SK-N-SH (cell line): ENCODE measurements around the gene PUSL1. TPM values are rescaled to one million over a fixed set of nuclear protein-coding genes. Genes with fewer than 3 reads are reported as not detected.
A peak's percentile ranks its signal among the peaks of the same experiment; 100 is the strongest.

Experiments
- CTCF ChIP-seq: fragments of 200-600 bp; sonication (generic); IDR thresholded peaks from 2 replicates; pipeline ENCODE4 v1.6.1; 2017; ENCODE audit warnings: antibody characterized with exemption, mild to moderate bottlenecking, moderate library complexity
- FOXM1 ChIP-seq: IDR thresholded peaks from 2 replicates; pipeline ENCODE4 v1.4.0; 2012; ENCODE audit warnings: low read depth, mild to moderate bottlenecking
- IRF3 ChIP-seq: fragments of 150-350 bp; IDR thresholded peaks from 2 replicates; pipeline ENCODE4 v1.6.1; 2016; ENCODE audit warnings: mild to moderate bottlenecking, low read depth, low read length
- MAX ChIP-seq: IDR thresholded peaks from 2 replicates; pipeline ENCODE4 v1.4.0; 2012; ENCODE audit warnings: low read depth
- MEF2A ChIP-seq: IDR thresholded peaks from 2 replicates; pipeline ENCODE4 v1.4.0; 2012; ENCODE audit warnings: low read depth, borderline replicate concordance
- NFIC ChIP-seq: IDR thresholded peaks from 2 replicates; pipeline ENCODE4 v1.4.0; 2012; ENCODE audit warnings: borderline replicate concordance
- NRF1 ChIP-seq: IDR thresholded peaks from 2 replicates; pipeline ENCODE4 v1.6.1; 2012; ENCODE audit warnings: low read depth, mild to moderate bottlenecking, low read length
- PBX3 ChIP-seq: IDR thresholded peaks from 2 replicates; pipeline ENCODE4; 2012
- POLR2AphosphoS5 ChIP-seq: IDR thresholded peaks from 2 replicates; pipeline ENCODE4 v1.6.1; 2012; ENCODE audit warnings: low read depth, low read length
- RAD21 ChIP-seq: IDR thresholded peaks from 2 replicates; pipeline ENCODE4 v1.6.1; 2012; ENCODE audit warnings: mild to moderate bottlenecking, low read length
- TAF1 ChIP-seq: IDR thresholded peaks from 2 replicates; pipeline ENCODE4 v1.6.1; 2012; ENCODE audit warnings: low read depth, mild to moderate bottlenecking, low read length, moderate library complexity, borderline replicate concordance
- TEAD4 ChIP-seq: IDR thresholded peaks from 2 replicates; pipeline ENCODE4 v1.4.0; 2012; ENCODE audit warnings: mild to moderate bottlenecking, borderline replicate concordance; ENCODE audit not compliant: insufficient read depth
- USF1 ChIP-seq: IDR thresholded peaks from 2 replicates; pipeline ENCODE4 v1.4.0; 2012; ENCODE audit warnings: low read depth, borderline replicate concordance
- USF2 ChIP-seq: fragments of 150-350 bp; IDR thresholded peaks from 2 replicates; pipeline ENCODE4 v1.6.1; 2017; ENCODE audit warnings: antibody characterized with exemption, low read length, low read depth, borderline replicate concordance
- YY1 ChIP-seq: IDR thresholded peaks from 2 replicates; pipeline ENCODE4 v1.4.0; 2012; ENCODE audit warnings: low read depth, mild to moderate bottlenecking
- polyA plus RNA-seq, 3 experiments: library from polyadenylated mRNA; depleted of rRNA; stranded (reverse); fragments of >200 nt; gene quantifications; 2 replicates each; pipeline ENCODE4 v1.2.3, GENCODE V29; 2012

Gene PUSL1
- polyA plus RNA-seq, 1 of the 3 experiments (the other 2 are of a cell fraction), result 19.0 TPM

- TF ChIP-seq USF2, result peak; percentile 79; the same call in 1 of the 2 replicates
- peak; percentile 30; the same call in 1 of the 2 replicates for TF ChIP-seq TAF1
- TF ChIP-seq TEAD4, result no peak
- no peak for TF ChIP-seq MEF2A
- no peak for TF ChIP-seq RAD21
- TF ChIP-seq FOXM1, result no peak
- peak; percentile 93 for TF ChIP-seq USF1
- no peak for TF ChIP-seq YY1
- TF ChIP-seq NRF1, result no peak
- TF ChIP-seq PBX3, result no peak
- no peak for TF ChIP-seq POLR2AphosphoS5
- peak; percentile 94 for TF ChIP-seq MAX
- TF ChIP-seq IRF3, result no peak
- TF ChIP-seq NFIC, result no peak
- no peak for TF ChIP-seq CTCF
These were observed 3.8 kb upstream of the PUSL1 start (continued) for GRCh38 chr1:1304331-1305299.
